OCI-M1 (cell line): Measurements from ENCODE around the gene DTNBP1.
A peak's percentile ranks its signal among the peaks of the same experiment; 100 is the strongest.

ENCODE experiments used
- DNase-seq: peaks from one replicate; lab custom pipeline; 2025; lab: John Stamatoyannopoulos, UW

Gene DTNBP1

GRCh38 chr6:15626160-15626559, 36.7 kb downstream of the DTNBP1 start:
- no peak for DNase-seq

DNA sequence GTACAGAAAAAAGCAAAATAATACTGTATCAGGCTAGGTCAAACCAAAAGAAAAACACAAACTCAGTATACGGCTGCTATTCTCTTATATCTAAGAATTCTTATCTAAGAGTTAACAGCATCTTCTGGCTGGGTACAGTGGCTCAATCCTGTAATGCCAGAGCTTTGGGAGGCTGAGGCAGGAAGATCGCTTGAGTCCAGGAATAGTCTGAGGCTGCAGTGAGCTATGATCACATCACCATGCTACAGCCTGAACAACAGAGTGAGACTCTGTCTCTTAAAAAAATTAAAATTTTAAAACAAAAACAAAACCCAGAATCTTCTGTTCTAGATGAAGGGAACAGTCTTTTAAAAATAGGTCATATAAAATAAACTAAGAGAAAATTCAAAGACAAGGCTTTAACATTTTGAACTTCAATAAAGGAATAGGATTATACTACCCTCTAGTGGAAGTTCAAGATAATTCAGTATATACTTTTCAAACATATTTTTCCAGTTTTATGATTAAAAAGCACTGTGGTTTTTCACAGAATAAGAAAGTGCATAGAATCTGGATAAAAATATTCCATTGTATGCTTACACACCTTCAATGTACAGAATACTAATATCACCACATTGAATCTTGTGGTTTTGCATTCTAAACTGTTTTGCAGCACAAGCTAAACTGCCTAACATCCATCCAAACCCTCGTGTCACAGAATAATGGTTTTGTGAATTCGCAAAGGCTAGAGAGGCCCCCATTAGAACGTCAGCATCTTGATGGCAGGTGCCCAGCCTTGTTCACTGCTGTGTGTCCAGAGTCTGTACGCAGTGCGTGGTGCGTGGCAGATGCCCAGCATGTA, 39.3 kb downstream of the DTNBP1 start:
- DNase-seq: peak; percentile 80

DNA sequence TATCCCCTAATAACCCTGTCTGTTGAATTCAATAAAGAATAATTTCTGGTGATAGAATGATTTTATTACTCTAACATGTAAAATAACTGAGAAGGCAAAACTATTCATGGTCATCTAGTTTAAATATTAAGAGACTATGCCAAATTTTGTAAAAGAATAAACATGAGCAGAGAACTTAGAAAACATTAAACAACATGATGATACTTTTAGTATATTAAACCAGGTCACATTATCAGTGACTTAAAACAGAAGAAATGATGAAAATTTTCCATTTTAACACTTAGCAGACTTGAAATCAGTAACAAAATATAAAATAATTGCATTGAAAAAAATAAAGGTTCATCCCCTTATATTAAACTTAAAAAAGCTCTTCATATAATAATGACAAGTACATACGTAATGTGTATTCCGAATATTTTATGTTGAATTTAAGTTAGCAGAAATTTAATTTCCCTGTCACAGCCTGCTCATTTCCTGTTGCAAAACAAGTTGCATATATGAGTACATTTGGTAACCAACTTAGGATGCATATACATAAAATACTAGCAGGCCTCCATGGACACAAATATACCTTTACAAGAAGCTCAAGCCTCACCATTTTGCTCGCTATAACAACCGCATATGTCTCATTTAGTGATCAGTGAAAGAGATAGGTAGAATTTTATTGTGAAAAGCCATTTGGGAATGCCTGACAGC, 40.6 kb downstream of the DTNBP1 start:
- peak; percentile 51 for DNase-seq

DNA sequence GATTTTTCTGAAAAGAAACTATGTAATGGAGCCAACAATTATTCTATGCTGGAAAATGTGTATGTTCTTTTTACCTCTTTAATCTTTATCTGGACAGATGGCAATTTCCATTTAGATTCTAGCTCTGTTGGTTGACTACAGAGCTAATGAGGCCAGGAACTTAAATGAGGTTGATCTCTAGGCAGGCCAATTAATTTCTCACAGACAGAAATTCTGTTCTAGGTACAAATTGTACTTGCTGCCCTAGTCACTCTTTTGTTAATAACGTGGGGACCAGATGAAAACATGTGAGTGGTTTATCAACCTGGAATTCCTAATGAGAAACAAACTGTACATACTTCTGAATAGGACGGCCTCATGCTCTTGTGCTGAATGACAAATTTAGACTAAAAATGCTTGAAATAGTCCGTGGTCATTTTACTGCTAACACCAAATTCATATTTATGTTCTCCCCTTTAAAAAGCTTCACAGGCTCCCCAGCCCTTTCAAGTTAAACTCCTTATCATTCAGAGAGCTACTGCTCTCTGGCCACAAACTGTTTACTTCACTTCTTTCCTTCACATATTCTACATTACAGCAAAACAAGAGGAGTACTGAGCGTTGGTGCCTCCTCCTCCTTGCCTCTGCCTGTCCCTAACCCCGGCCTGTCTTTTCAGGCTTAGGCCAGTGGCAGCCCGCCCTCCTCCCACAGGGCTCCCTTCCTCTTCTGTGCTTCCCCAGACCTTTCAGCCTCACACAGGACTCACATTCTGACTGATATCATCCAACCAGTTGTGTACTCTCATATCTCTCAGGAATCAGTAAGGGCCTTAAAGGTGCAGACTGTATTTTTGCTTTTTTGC, 41.4 kb downstream of the DTNBP1 start:
- DNase-seq: peak; percentile 98

DNA sequence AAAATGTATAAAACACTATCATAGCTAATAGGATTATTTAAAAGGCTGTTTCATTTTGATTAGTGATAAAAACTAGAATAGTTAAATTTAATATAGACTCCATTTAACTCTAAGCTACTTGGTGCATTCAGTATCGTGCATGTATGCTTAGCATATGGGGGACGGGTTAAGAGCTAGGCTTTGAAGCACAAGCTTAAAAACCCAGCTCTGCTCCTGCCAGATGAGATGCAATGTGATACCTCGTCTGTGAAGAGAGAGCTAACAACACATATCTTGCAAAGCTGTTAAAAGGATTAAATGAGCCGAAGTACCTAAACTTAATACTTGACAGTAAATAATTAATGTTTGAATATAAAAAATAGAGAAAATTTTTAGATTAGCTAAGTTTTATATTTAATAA, 42.2 kb downstream of the DTNBP1 start:
- peak; percentile 73 for DNase-seq

- DNase-seq: no peak
Observed at GRCh38 chr6:15619330-15619729, 43.5 kb downstream of the DTNBP1 start.

- DNase-seq: no peak
Observed at GRCh38 chr6:15618685-15619084, 44.1 kb downstream of the DTNBP1 start.

- no peak for DNase-seq
Observed at GRCh38 chr6:15616261-15616660, 46.6 kb downstream of the DTNBP1 start.

GRCh38 chr6:15615802-15616201, 47.0 kb downstream of the DTNBP1 start:
- DNase-seq: peak; percentile 34

GRCh38 chr6:15614277-15614676, 48.6 kb downstream of the DTNBP1 start:
- no peak for DNase-seq

- no peak for DNase-seq
Observed at GRCh38 chr6:15608396-15608795, 54.4 kb downstream of the DTNBP1 start.

DNA sequence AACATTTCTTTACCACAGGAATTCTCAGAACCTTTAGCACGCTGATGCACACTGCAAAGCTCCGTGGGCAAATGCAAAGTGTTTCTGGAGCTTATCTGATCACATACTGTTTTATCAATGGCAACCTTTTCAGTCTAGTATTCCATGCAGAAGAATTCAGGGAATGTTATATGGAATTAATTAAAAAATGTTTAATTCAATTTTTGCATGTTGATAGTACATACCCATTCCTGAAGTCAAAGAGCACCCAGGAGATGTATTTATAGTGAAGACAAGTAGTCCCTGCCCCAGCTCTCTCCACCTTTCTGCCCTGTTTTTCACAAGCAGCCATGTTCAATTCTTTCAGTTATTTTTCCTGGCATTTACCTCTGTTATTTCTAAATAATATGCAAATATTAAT, 55.2 kb downstream of the DTNBP1 start:
- no peak for DNase-seq

GRCh38 chr6:15606347-15606746, 56.5 kb downstream of the DTNBP1 start:
- DNase-seq: no peak

DNA sequence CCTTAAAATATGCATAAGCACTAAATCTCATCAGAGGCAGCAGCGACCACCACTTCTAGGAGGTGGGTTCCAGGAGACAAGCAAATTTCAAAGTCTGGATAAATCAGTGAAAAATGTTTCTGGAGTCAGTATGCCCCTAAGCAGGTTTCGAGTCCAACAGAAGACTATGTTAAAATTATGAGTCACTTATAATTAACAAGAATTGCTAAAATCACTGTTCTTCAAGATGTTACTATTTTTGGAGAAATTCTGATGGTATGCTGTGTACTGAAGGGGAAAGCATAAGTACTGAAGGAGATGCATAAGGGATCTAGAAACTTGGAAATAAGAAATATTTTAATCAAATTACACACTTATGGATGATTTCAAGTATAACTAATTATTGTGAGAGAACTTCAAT, 58.0 kb downstream of the DTNBP1 start:
- DNase-seq: no peak

DNA sequence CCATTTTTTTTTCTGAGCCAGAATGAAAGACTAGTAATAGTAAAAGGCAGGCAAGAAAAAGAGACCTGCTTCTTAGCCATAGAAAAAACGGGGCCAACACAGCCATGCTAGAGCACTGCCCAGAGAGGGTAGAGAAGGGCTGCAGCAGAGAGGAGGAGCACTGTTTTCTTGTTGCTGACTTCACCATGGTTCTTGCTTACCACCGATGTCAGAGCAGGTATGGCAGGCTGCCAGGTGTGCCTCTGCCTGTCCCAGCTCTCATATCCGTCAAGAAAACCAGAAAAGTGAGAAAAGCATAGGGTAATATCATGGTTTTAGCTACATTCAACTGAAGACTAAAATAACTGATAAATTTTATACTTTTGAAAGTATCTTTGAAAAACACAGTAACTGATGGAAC, 60.7 kb downstream of the DTNBP1 start:
- no peak for DNase-seq

DNA sequence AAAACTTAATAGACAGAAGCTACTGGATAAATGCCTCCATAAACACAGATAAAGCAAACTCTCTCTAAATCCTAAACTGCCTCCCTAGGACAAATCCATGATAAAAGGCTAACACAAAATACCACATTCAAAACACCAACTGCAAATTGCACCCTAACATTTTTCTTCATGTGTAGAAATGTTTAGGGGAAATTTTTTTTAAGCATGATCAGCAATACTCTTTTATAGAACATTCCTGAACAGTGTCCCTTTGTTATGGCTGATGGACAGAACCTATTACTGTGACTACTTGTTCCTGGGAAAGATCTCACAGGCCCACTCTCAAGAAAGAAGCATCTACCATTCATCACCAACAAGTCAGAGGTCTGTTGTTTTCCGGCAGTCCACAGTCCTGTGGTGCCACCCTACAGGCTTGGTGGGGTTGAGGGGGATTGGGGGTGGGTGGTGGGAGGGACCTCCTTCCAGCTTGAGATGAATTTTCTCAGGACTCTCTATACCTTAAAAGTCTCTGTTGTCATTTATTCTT, 64.5 kb downstream of the DTNBP1 start:
- DNase-seq: no peak

- no peak for DNase-seq
Observed at GRCh38 chr6:15596186-15596896, 66.5 kb downstream of the DTNBP1 start.

DNA sequence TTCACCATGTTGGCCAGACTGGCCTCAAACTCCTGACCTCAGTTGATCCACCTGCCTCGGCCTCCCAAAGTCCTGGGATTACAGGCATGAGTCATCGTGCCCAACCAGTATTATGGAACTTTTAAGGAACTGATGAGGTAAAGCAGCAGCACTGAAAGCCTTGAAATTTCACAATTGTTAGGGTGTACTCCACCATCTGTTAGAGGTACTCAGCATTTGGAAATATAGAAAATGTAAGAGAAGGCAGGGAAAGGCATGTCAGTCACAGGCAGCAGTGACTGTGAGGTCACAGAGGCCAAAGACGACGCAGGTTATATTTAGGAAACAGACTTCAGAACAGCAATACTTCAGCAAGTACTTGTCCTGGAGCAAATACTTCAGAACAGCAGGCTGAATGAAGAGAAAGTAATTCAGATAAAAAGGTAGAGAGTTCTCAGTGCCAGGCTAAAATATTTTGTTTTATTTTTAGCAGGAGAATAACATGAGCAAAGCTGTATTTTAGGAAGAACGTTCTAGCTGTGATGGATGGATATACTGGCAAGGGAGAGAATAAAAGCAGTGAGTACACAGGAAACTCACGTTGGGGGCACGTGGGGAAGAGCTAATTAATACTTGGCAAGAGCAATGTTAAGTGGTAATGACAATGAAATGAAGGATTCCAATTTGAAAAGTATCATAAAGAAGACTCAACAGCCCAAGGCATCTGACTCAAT, 67.2 kb downstream of the DTNBP1 start:
- no peak for DNase-seq

DNA sequence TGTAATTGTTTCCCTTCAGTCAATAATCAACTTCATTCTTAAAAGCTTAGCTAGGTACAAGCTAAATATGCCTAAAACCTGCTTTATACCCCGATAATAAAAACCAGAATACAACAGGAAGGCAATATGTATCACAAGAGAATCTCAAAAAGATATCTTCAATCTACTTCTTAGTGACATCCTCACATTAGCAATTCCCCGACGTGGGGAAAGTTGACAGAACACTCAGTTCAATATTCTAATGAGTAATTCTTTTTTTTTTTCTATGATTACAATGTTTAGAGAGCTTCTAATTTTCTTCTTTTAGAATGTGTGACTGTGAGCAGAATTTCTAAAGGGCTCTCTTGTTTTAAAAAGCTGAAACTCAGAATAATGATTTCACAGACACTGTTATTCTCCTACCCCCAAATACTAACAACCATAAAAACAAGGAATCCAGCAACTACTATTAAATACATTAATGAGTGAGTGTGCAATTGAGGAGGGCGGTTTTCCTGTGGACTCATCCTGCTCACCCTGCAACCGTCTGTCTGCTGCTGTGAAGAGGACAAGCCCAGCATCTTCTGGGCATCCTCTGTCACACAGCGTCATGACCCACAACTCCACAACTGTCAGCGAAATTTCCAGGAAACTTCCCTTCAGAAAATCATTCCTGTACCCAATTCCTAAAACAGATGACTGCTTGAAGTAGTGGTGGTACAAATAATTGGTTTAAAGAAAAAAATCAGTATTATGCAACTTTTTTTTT, 68.1 kb downstream of the DTNBP1 start:
- DNase-seq: no peak

DNA sequence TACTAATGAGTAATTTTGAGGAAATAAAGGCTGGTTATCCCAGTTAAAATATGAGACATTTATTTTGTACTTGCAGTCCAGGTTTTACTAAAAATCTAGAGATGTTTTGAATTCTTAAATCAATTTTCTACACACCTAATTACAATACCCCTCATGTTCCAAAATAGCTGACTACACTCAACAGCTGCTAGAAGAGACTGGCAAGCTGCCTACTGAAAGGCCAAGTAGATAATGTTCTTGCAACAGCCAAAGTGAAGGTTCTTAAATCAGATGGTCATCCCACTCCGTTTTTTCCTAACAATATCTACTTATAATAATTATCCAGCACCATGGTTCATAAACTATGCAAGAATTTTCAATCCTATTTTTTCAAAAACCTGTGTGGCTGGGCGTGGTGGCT, 69.0 kb downstream of the DTNBP1 start:
- DNase-seq: no peak
